22Rv1 (cell line): ENCODE measurements around the gene CCDC127.

Source experiments
- CTCF ChIP-seq: fragments of 450-650 bp; IDR thresholded peaks from 2 replicates; pipeline ENCODE4 v1.5.1; 2017; ENCODE audit warnings: mild to moderate bottlenecking
- ZFX ChIP-seq: fragments of 450-650 bp; IDR thresholded peaks from 2 replicates; pipeline ENCODE4 v1.6.1; 2017; ENCODE audit warnings: antibody characterized with exemption, borderline replicate concordance

GRCh38 chr5:187617-188451 lies 30.1 kb downstream of the CCDC127 start:
- no peak for TF ChIP-seq CTCF
- TF ChIP-seq ZFX = no peak
